Pons (tissue), 1 donor: ENCODE measurements around the gene ATXN1.

Source experiments
- DNase-seq: peaks from one replicate; pipeline ENCODE4 v3.0.0-alpha.2; 2016; ENCODE audit warnings: low spot score

The ATXN1 gene

GRCh38 chr6:16533721-16534136 lies 227.5 kb downstream of the ATXN1 start:
- DNase-seq, result no peak

GRCh38 chr6:16533210-16533609 lies 228.1 kb downstream of the ATXN1 start:
- DNase-seq, result no peak

- no peak for DNase-seq
These were observed 233.6 kb downstream of the ATXN1 start for GRCh38 chr6:16527691-16528090.

- DNase-seq, result no peak
These were observed 236.9 kb downstream of the ATXN1 start for GRCh38 chr6:16524380-16524707.

GRCh38 chr6:16523606-16524379 lies 237.5 kb downstream of the ATXN1 start:
- DNase-seq, result no peak

GRCh38 chr6:16522937-16523336 lies 238.3 kb downstream of the ATXN1 start:
- DNase-seq, result no peak

GRCh38 chr6:16521528-16521927 lies 239.7 kb downstream of the ATXN1 start:
- DNase-seq, result no peak

GRCh38 chr6:16519265-16520242 lies 241.7 kb downstream of the ATXN1 start:
- peak; percentile 35 for DNase-seq

- DNase-seq, result no peak
These were observed 243.0 kb downstream of the ATXN1 start for GRCh38 chr6:16518265-16518664.

GRCh38 chr6:16514249-16514648 lies 247.0 kb downstream of the ATXN1 start:
- peak; percentile 70 for DNase-seq

- DNase-seq, result no peak
These were observed 248.5 kb downstream of the ATXN1 start for GRCh38 chr6:16512544-16513290.

GRCh38 chr6:16511723-16512489 lies 249.4 kb downstream of the ATXN1 start:
- no peak for DNase-seq

- DNase-seq, result peak; percentile 70
These were observed 250.1 kb downstream of the ATXN1 start for GRCh38 chr6:16511040-16511660.

- no peak for DNase-seq
These were observed 251.0 kb downstream of the ATXN1 start for GRCh38 chr6:16510245-16510644.

- DNase-seq, result no peak
These were observed 252.3 kb downstream of the ATXN1 start for GRCh38 chr6:16508959-16509358.

- no peak for DNase-seq
These were observed 255.4 kb downstream of the ATXN1 start for GRCh38 chr6:16505711-16506357.

- DNase-seq, result no peak
These were observed 256.7 kb downstream of the ATXN1 start for GRCh38 chr6:16504609-16505008.

GRCh38 chr6:16503970-16504415 lies 257.3 kb downstream of the ATXN1 start:
- DNase-seq, result no peak

- no peak for DNase-seq
These were observed 258.0 kb downstream of the ATXN1 start for GRCh38 chr6:16503241-16503775.

GRCh38 chr6:16498957-16499356 lies 262.3 kb downstream of the ATXN1 start:
- DNase-seq, result no peak
